Right lobe of liver (tissue), 6 donors: Measurements from ENCODE around the gene SCEL. TPM values are rescaled to one million over a fixed set of nuclear protein-coding genes. Genes with fewer than 3 reads are reported as not detected.

Experiments
- ATAC-seq, 4 donors: fragments of 200-7000 bp; cut with Tn5 transposase; one replicate each; pipeline ENCODE4 v1.9.1; 2020; ENCODE audit warnings: mild to moderate bottlenecking in 4 of 4, moderate library complexity in 4 of 4
- DNase-seq, 3 donors: peaks; one replicate each; pipeline ENCODE4 v3.0.0-alpha.2; 2020
- H3K27ac ChIP-seq, 3 donors: fragments of 200-600 bp; one replicate each; pipeline ENCODE4 v1.8.0; 2022
- H3K27me3 ChIP-seq, 2 donors: fragments of 200-600 bp; one replicate each; pipeline ENCODE4 v1.8.0; 2022
- H3K36me3 ChIP-seq, 4 donors: fragments of 200-600 bp; sonication (generic) in 1 of 4; one replicate each; pipeline versions ENCODE4 v1.5.1 to v1.8.0; 2017 to 2022; ENCODE audit warnings: control low read depth in 1 of 4
- H3K4me1 ChIP-seq, 4 donors: fragments of 200-600 bp; sonication (generic) in 1 of 4; one replicate each; pipeline versions ENCODE4 v1.5.1 to v1.8.0; 2017 to 2022; ENCODE audit warnings: control low read depth in 1 of 4
- H3K4me3 ChIP-seq, 3 donors: fragments of 200-600 bp; one replicate each; pipeline ENCODE4 v1.8.0; 2022
- H3K9me3 ChIP-seq, 4 donors: fragments of 200-600 bp; sonication (generic) in 1 of 4; one replicate each; pipeline versions ENCODE4 v1.5.1 to v1.8.0; 2017 to 2022; ENCODE audit warnings: control low read depth in 1 of 4
- CTCF ChIP-seq, 4 donors: fragments of 200-600 bp in 3 of 4; fragments of 450-650 bp in 1 of 4; IDR thresholded peaks; one replicate each; pipeline versions ENCODE4 v1.5.1 to v1.8.0; 2016 to 2022; ENCODE audit warnings: antibody characterized with exemption in 4 of 4, mild to moderate bottlenecking in 2 of 4
- POLR2A ChIP-seq: fragments of 450-650 bp; IDR thresholded peaks from one replicate; pipeline ENCODE4 v1.6.1; 2017; ENCODE audit warnings: antibody characterized with exemption, mild to moderate bottlenecking
- WGBS: methylation state at CpG from one replicate; pipeline ENCODE4 v1.1.6; 2018; ENCODE audit warnings: low coverage, low lambda C conversion rate; ENCODE audit not compliant: insufficient coverage; ENCODE audit errors: missing lambda C conversion rate; 5-methylcytosine and 5-hydroxymethylcytosine counted together
- intact Hi-C, 2 donors: fragments of 100-400 bp; cut with DNase I; formaldehyde crosslinking; loops; one replicate each; pipeline versions ENCODE4 v1.11.2 to v1.14.1; 2022
- total RNA-seq, 6 experiments: library from RNA; depleted of rRNA in 2 of 6; stranded (reverse); fragments of >200 nt in 2 of 6; fragmentation: NEBNext Ultra II Directional in 3 of 6; extraction: Animal tissue kit (Norgen Biotek cat#: 25700) in 3 of 6; gene quantifications; one replicate each; pipeline versions ENCODE4 v1.1.0 to v1.2.4, GENCODE V29; 2016 to 2023
- donor health status: DM: no; HTN: yes; CAD: no.
- donor health status: DM: no; HTN: no; CAD: no.
- donor health status: DM: no; HTN: no; CAD: no.
- donor health status: DM: no; HTN: yes; CAD: no.
- donor health status: DM: no; HTN: yes; CAD: no.

The SCEL gene
- total RNA-seq, 6 experiments from 2014 or later, result not detected

DNA sequence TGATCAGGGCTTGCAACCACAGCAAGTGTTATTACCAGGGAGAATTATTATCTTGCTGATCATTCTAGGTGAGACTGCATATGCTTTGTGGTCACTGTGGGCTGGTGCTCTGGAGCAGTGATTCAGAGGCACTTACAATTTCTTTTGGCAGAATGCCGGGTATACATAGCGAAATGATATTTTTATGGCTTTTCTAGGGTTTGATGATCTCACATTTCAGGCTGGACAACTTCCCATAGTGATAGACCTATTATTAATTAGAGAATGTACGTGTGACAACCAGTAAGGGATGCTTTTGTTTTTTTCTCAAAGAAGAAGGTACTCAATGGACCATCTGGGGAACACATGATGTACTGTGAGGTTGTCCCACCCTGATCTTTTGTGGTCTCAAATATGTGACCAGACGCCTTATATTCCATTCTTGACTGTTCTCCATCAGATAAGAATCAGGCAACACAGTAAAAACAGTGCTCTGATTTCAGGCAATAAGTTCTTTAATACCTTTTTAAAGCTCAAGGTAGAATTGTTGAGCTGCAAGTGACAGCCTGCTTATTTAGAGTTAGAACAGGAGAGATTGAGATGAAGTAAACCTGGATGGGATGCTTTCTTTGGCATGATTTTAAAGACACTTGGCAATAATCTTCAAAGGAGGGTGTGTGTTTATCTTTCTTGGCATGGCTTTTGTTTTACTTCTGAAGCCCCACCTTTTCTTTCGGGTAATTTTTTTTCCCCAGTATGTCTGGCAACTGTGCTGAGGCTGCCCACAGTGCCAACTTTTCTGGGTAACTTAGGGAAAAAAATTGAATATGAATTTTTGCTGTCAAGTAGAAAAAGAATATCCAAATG is 27.4 kb upstream of the SCEL start:
- no peak overlapping the region for H3K4me3 ChIP-seq
- DNase-seq, result no peak
- TF ChIP-seq POLR2A (no peak), CTCF (IDR thresholded peaks at IDR 0.05) (no peak)
- H3K9me3 ChIP-seq, result no peaks in the 10 kb centered on the region
- no peak for ATAC-seq
- H3K4me1 ChIP-seq, result no peaks in the 10 kb centered on the region
- H3K36me3 ChIP-seq, result no peaks in the 10 kb centered on the region
- 46% methylated on average over 5 of the region's 5 CpGs for WGBS
- no peaks in the 10 kb centered on the region for H3K27me3 ChIP-seq
- no peak overlapping the region for H3K27ac ChIP-seq
- intact Hi-C loops, result no loop called here

GRCh38 chr13:77508959-77509620 is 26.4 kb upstream of the SCEL start:
- Histone ChIP-seq H3K36me3 (no peaks in the 10 kb centered on the region), H3K9me3 (no peaks in the 10 kb centered on the region), H3K27me3 (no peaks in the 10 kb centered on the region), H3K27ac (no peak overlapping the region), H3K4me1 (no peaks in the 10 kb centered on the region), H3K4me3 (no peak overlapping the region)
- ATAC-seq (no peak), DNase-seq (no peak)
- intact Hi-C loops, result no loop called here
- 42% methylated on average over 4 of the region's 4 CpGs for WGBS
- no peak for TF ChIP-seq CTCF (IDR thresholded peaks at IDR 0.05)
- TF ChIP-seq POLR2A, result no peak

DNA sequence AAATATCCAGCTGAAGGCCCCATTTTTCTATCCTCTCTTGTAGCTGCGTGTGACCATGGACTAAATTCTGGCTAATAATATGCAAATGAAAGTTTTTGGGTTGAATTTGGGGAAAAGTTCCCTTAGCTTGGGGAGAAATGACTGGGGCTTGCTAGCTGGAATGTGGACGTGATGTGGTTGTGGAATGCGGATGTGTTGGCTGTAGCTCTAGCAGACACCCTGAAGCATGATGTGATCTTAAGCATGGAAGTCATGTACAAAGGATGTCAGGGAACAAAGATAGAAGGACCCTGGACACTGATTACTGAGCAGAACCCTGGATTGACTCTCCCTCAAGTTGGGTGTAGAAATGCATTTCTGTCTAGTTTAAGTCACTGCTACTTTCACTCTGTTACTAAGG is 25.4 kb upstream of the SCEL start:
- no peaks in the 10 kb centered on the region for H3K9me3 ChIP-seq
- intact Hi-C loops, result no loop called here
- TF ChIP-seq POLR2A (no peak), CTCF (IDR thresholded peaks at IDR 0.05) (no peak)

DNA sequence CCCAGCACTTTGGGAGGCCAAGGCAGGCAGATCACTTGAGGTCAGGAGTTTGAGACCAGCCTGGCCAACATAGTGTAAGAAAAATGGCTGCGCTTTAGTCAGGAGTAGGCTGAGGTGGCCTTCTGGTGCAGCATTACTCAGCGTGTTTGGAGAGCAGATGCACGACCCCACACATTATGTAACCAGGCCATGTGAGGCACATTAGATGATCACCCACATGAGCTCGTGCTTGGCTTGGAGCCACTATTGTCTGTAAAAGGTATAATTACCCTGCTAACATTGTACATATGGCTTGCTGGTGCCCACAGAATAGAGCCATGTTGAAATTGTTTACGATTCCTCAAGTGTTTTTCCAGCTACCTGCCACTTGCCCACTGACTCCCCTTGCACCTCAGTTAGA is 24.0 kb upstream of the SCEL start:
- Histone ChIP-seq H3K4me1 (no peaks in the 10 kb centered on the region), H3K9me3 (no peaks in the 10 kb centered on the region), H3K4me3 (no peak overlapping the region), H3K36me3 (no peaks in the 10 kb centered on the region), H3K27me3 (no peaks in the 10 kb centered on the region), H3K27ac (no peak overlapping the region)
- intact Hi-C loops, result no loop called here
- ATAC-seq (no peak), DNase-seq (no peak)
- TF ChIP-seq CTCF (IDR thresholded peaks at IDR 0.05), result no peak
- TF ChIP-seq POLR2A, result no peak
- WGBS, result 38% methylated on average over 5 of the region's 5 CpGs

More for the DNA sequence above, 25.4 kb upstream of the SCEL start:
- Histone ChIP-seq H3K27me3 (no peaks in the 10 kb centered on the region), H3K4me3 (no peak overlapping the region), H3K36me3 (no peaks in the 10 kb centered on the region), H3K4me1 (no peaks in the 10 kb centered on the region), H3K27ac (no peak overlapping the region)
- ATAC-seq (no peak), DNase-seq (no peak)
- WGBS, result 87% methylated on average over 3 of the region's 3 CpGs
